Measurements from ENCODE around the gene PLK2.
A peak's percentile ranks its signal among the peaks of the same experiment; 100 is the strongest.

DNA sequence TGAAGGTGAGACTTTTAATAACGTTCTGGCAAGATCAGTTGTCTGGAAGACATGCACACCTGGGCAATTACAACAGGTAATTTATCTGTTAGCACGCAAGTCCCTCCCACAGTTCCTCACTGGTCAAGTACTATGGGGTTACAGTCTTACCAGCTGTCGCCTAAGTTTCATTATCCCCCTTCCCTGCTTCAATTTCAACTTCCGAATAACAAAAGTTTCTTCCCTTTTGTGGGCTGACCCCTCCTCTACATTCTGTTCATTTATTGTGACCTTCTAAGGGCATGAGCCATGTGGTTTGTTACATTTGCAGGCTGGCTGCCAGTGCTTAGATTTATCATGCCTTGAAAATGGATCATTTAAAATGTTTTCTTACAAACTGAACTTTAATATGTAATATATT is 47.8 kb upstream of the PLK2 start:
- TF ChIP-seq, protein P1, sequence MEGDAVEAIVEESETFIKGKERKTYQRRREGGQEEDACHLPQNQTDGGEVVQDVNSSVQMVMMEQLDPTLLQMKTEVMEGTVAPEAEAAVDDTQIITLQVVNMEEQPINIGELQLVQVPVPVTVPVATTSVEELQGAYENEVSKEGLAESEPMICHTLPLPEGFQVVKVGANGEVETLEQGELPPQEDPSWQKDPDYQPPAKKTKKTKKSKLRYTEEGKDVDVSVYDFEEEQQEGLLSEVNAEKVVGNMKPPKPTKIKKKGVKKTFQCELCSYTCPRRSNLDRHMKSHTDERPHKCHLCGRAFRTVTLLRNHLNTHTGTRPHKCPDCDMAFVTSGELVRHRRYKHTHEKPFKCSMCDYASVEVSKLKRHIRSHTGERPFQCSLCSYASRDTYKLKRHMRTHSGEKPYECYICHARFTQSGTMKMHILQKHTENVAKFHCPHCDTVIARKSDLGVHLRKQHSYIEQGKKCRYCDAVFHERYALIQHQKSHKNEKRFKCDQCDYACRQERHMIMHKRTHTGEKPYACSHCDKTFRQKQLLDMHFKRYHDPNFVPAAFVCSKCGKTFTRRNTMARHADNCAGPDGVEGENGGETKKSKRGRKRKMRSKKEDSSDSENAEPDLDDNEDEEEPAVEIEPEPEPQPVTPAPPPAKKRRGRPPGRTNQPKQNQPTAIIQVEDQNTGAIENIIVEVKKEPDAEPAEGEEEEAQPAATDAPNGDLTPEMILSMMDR (IDR thresholded peaks at IDR 0.05 in 2 of 3, conservative IDR thresholded peaks at IDR 0.05 in 1 of 3; ENCODE audit: insufficient read depth in 2 of 3, low read depth in 1 of 3, low read length in 3 of 3), result no peak
- TF ChIP-seq IRF2 (CRISPR knock-in tag; IDR thresholded peaks at IDR 0.05) (no peak), SRF (CRISPR knock-in tag; IDR thresholded peaks at IDR 0.05) (peak in 1 of 2 experiments; percentile 52; a peak in 1 of 4 replicates), TCF7 (IDR thresholded peaks at IDR 0.05; ENCODE audit: borderline replicate concordance) (no peak), ZNF347 (CRISPR knock-in tag; IDR thresholded peaks at IDR 0.05; ENCODE audit: low read depth) (no peak), RFX5 (IDR thresholded peaks at IDR 0.05; ENCODE audit: low read depth, low read length) (no peak), EP300 (IDR thresholded peaks at IDR 0.05; ENCODE audit: low read length) (no peak), POLR2AphosphoS5 (IDR thresholded peaks at IDR 0.05; ENCODE audit: control insufficient read depth, insufficient read depth, low read depth, low read length) (no peak), CBX3 (IDR thresholded peaks at IDR 0.05; ENCODE audit: borderline replicate concordance in 1 of 2, low read length in 2 of 2) (no peak), ATF7 (IDR thresholded peaks at IDR 0.05) (no peak)
- TF ChIP-seq, protein P2, sequence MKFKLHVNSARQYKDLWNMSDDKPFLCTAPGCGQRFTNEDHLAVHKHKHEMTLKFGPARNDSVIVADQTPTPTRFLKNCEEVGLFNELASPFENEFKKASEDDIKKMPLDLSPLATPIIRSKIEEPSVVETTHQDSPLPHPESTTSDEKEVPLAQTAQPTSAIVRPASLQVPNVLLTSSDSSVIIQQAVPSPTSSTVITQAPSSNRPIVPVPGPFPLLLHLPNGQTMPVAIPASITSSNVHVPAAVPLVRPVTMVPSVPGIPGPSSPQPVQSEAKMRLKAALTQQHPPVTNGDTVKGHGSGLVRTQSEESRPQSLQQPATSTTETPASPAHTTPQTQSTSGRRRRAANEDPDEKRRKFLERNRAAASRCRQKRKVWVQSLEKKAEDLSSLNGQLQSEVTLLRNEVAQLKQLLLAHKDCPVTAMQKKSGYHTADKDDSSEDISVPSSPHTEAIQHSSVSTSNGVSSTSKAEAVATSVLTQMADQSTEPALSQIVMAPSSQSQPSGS (CRISPR knock-in tag; IDR thresholded peaks at IDR 0.05), result no peak
- TF ChIP-seq, protein P3, sequence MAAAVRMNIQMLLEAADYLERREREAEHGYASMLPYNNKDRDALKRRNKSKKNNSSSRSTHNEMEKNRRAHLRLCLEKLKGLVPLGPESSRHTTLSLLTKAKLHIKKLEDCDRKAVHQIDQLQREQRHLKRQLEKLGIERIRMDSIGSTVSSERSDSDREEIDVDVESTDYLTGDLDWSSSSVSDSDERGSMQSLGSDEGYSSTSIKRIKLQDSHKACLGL (CRISPR knock-in tag; IDR thresholded peaks at IDR 0.05; ENCODE audit: borderline replicate concordance, poor library complexity, severe bottlenecking), result no peak
- TF ChIP-seq, protein P4, sequence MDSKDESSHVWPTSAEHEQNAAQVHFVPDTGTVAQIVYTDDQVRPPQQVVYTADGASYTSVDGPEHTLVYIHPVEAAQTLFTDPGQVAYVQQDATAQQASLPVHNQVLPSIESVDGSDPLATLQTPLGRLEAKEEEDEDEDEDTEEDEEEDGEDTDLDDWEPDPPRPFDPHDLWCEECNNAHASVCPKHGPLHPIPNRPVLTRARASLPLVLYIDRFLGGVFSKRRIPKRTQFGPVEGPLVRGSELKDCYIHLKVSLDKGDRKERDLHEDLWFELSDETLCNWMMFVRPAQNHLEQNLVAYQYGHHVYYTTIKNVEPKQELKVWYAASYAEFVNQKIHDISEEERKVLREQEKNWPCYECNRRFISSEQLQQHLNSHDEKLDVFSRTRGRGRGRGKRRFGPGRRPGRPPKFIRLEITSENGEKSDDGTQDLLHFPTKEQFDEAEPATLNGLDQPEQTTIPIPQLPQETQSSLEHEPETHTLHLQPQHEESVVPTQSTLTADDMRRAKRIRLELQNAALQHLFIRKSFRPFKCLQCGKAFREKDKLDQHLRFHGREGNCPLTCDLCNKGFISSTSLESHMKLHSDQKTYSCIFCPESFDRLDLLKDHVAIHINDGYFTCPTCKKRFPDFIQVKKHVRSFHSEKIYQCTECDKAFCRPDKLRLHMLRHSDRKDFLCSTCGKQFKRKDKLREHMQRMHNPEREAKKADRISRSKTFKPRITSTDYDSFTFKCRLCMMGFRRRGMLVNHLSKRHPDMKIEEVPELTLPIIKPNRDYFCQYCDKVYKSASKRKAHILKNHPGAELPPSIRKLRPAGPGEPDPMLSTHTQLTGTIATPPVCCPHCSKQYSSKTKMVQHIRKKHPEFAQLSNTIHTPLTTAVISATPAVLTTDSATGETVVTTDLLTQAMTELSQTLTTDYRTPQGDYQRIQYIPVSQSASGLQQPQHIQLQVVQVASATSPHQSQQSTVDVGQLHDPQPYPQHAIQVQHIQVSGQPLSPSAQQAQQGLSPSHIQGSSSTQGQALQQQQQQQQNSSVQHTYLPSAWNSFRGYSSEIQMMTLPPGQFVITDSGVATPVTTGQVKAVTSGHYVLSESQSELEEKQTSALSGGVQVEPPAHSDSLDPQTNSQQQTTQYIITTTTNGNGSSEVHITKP (IDR thresholded peaks at IDR 0.05; ENCODE audit: partially characterized antibody), result no peak
